ENCODE measurements around the gene TNFSF12.

Gene TNFSF12

GRCh38 chr17:7548585-7549400 lies at the start of gene TNFSF12:
TNFSF12 (plus strand) TSS chr17:7549058; CDS start chr17:7549154, 96 bp downstream.
- peak in 1 of 3 experiments; percentile 21 for DNase-seq (ENCODE audit: low read depth in 3 of 3)

- no peak for DNase-seq (ENCODE audit: low read depth in 3 of 3)
These were observed 49.7 kb upstream of the TNFSF12 start for GRCh38 chr17:7499161-7499560.

DNA sequence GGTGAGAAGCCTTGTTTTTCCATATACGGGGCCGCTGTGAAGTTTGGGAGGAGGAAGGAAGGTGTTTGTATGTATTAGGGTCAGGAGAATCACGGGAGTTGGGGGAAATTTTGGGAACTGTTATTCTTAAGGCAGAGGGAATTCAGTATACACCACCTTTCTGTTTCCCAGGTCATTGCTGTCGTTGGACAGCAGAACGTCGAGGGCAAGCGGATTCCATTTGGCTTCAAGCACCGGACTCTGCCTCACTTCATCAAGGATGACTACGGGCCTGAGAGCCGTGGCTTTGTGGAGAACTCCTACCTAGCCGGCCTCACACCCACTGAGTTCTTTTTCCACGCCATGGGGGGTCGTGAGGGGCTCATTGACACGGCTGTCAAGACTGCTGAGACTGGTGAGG lies 47.1 kb upstream of the TNFSF12 start:
- no peak for DNase-seq (ENCODE audit: low read depth in 3 of 3)

GRCh38 chr17:7502171-7502847 lies 46.5 kb upstream of the TNFSF12 start:
- no peak for DNase-seq (ENCODE audit: low read depth in 3 of 3)

DNA sequence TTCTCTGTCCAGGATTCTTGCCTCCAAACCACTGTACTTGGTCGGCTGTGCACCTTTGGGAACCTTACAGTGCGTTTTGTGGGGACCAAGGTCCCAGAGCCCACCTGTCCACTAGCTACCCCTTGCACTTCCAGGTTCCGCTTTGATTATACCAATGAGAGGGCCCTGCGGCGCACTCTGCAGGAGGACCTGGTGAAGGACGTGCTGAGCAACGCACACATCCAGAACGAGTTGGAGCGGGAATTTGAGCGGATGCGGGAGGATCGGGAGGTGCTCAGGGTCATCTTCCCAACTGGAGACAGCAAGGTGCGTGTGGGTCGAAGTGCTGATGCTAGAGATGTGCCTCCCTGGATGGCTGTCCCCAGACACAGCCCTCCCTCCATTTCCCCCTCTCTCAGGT lies 45.9 kb upstream of the TNFSF12 start:
- DNase-seq (ENCODE audit: low read depth in 3 of 3), result no peak

GRCh38 chr17:7503521-7503920 lies 45.3 kb upstream of the TNFSF12 start:
- DNase-seq (ENCODE audit: low read depth in 3 of 3), result no peak

DNA sequence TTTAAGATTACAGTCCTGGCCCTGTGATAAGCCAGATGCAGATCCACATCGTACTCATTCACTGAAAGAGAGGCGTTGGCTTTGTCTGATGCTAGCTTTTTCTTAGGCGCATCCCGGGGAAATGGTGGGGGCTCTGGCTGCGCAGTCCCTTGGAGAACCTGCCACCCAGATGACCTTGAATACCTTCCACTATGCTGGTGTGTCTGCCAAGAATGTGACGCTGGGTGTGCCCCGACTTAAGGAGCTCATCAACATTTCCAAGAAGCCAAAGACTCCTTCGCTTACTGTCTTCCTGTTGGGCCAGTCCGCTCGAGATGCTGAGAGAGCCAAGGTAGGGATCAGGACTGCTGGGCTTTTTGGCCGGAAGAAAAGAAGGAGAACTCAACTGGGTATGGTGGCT lies 40.7 kb upstream of the TNFSF12 start:
- no peak for DNase-seq (ENCODE audit: low read depth in 3 of 3)

DNA sequence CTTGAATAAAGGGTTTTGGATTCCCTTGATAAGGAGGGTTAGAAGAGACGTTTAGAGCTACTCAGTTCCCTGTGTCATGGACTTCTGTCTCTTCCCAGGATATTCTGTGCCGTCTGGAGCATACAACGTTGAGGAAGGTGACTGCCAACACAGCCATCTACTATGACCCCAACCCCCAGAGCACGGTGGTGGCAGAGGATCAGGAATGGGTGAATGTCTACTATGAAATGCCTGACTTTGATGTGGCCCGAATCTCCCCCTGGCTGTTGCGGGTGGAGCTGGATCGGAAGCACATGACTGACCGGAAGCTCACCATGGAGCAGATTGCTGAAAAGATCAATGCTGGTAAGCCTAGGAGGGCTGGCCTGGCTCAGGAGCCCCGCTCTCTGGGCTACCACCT lies 40.0 kb upstream of the TNFSF12 start:
- no peak for DNase-seq (ENCODE audit: low read depth in 3 of 3)

- DNase-seq (ENCODE audit: low read depth in 3 of 3), result no peak
These were observed 38.9 kb upstream of the TNFSF12 start for GRCh38 chr17:7509937-7510336.

DNA sequence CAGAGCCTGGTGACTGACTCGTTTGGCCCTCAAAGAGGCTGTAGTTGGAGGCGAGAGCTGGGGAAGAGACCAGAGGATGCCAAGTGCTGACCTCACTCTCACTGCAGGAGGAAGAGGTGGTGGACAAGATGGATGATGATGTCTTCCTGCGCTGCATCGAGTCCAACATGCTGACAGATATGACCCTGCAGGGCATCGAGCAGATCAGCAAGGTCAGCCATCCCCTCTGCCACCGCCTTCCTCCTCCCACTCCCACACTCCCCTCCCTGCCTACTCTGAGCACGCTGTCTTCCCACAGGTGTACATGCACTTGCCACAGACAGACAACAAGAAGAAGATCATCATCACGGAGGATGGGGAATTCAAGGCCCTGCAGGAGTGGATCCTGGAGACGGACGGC lies 37.8 kb upstream of the TNFSF12 start:
- no peak for DNase-seq (ENCODE audit: low read depth in 3 of 3)

GRCh38 chr17:7512105-7512504 lies 36.8 kb upstream of the TNFSF12 start:
- no peak for DNase-seq (ENCODE audit: low read depth in 3 of 3)

GRCh38 chr17:7512824-7513540 lies 35.9 kb upstream of the TNFSF12 start:
- DNase-seq (ENCODE audit: low read depth in 3 of 3), result no peak

- DNase-seq (ENCODE audit: low read depth in 3 of 3), result peak in 1 of 3 experiments; percentile 8
These were observed 34.9 kb upstream of the TNFSF12 start for GRCh38 chr17:7513850-7514419.

GRCh38 chr17:7515911-7516610 lies 32.8 kb upstream of the TNFSF12 start:
- DNase-seq (ENCODE audit: low read depth in 3 of 3), result no peak

GRCh38 chr17:7523033-7523432 lies 25.8 kb upstream of the TNFSF12 start:
- peak; percentile 9 to 23 (median 18) for DNase-seq (ENCODE audit: low read depth in 3 of 3)

DNA sequence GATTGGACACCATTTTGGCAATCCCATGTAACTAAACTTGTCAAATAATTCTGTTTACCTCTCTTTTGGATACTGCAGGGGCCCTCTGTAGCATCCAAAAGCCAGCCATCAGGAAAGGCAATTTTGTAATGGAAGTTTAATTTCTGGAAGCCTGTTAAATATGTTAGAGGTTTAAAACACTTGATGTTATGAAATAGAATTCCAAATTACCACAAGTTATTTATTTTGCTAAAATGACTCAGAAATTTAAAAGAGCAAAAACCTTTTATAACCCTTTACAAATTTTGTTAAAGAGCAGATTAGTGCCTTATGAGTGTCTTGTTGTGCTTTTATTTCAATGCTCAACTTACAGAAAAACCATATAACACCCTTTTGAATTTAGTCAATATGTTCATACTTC lies 20.0 kb upstream of the TNFSF12 start:
- no peak for DNase-seq (ENCODE audit: low read depth in 3 of 3)

- DNase-seq (ENCODE audit: low read depth in 3 of 3), result no peak
These were observed 18.6 kb upstream of the TNFSF12 start for GRCh38 chr17:7530023-7530900.

DNA sequence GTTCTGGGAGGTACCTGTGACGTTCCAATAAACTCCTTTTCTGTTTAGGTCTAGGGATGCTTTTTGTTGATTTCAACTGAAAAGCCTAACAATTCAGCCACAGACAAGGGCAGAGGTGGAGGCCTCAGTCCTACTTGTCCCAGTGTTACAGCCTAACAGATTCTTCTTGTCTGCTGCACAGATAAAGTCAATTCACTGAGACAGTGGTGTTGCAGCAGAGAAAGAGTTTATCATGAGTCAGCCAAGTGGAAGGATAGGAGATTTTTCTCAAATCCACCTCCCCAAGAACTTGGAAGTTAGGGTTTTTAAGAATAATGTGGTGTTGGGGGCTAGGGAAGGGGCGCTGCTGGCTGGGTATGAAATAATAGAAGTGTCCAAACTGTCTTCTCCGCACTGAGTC lies 10.8 kb upstream of the TNFSF12 start:
- no peak for DNase-seq (ENCODE audit: low read depth in 3 of 3)

DNA sequence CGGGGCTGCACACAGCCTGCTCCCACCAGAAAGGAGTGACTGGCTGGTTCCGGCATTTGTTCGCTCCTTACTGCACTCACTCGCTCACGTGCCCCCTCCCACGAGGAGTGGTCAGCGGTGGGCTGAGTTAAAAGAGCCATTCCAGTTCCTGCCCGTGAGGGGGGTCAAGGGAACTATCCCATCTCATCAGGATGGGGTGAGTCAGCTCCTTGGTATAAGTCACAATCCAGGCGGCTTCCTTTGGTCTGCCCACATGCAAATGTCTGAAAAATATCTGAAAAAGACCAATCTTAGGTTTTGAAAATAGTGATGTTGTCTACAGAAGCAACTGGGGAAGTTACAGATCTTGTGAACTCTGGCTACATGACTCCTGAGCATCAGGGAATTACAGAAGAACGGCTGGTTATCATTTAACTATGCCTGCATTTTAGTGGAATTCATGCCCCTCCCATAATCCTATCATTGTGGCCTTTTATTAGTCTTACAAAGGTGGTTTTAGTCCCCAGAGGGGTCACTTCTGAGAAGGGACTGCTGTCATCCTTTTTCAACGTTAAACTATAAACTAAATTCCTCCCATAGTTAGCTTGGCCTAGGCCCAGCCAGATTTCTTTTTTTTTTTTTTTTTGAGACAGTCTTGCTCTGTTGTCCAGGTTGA lies 9.8 kb upstream of the TNFSF12 start:
- no peak for DNase-seq (ENCODE audit: low read depth in 3 of 3)

- DNase-seq (ENCODE audit: low read depth in 3 of 3), result no peak
These were observed 7.7 kb upstream of the TNFSF12 start for GRCh38 chr17:7541074-7541621.

Measured in stimulated activated CD4-positive, alpha-beta T cell treated with anti-CD3 and anti-CD28 coated beads, TNF-alpha, amount 100 ng/mL, for 4 hours (primary cell).